ENCODE results near the gene MDFI. TPM values are rescaled to one million over a fixed set of nuclear protein-coding genes. Genes with fewer than 3 reads are reported as not detected.

MDFI gene
- total RNA-seq, 1 experiment from 2014 or later, result not detected

GRCh38 chr6:41676431-41676830 lies 38.2 kb downstream of the MDFI start:
- CTCF ChIA-PET, result no interaction called here
- peak in 1 of 2 experiments; percentile 4 for DNase-seq
- Mint-ChIP-seq H3K36me3 (ENCODE audit: insufficient read depth, unreplicated experiment) (no peaks in the 10 kb centered on the region), H3K27ac (ENCODE audit: unreplicated experiment) (no peak overlapping the region), H3K27me3 (ENCODE audit: insufficient read depth, unreplicated experiment) (peaks cover 2% of the 10 kb centered on the region), H3K9me3 (ENCODE audit: unreplicated experiment) (no peaks in the 10 kb centered on the region), H3K4me3 (ENCODE audit: unreplicated experiment) (no peak overlapping the region), H3K4me1 (ENCODE audit: low read depth, unreplicated experiment) (no peaks in the 10 kb centered on the region)
- BruUV-seq (replicated peaks), result no TSS peak
- H3K4me3 ChIP-seq (ENCODE audit: low read depth, low read length), result no peak overlapping the region
- POLR2A ChIA-PET, result no interaction called here
- no peaks in the 10 kb centered on the region for H3K4me1 ChIP-seq
- no peaks in the 10 kb centered on the region for H3K27me3 ChIP-seq (replicated peaks; ENCODE audit: control insufficient read depth, insufficient read depth, low read length)
- no peak for TF ChIP-seq CTCF (IDR thresholded peaks at IDR 0.05; ENCODE audit: insufficient read depth in 1 of 2, low read depth in 1 of 2, low read length in 1 of 2, severe bottlenecking in 1 of 2, unreplicated experiment in 1 of 2)
- H3K36me3 ChIP-seq (ENCODE audit: control insufficient read depth, insufficient read depth, low read length), result no peaks in the 10 kb centered on the region
- intact Hi-C loops (cut with micrococcal nuclease; ENCODE audit: unreplicated experiment), result no loop called here
- no peaks in the 10 kb centered on the region for H3K9me3 ChIP-seq

GRCh38 chr6:41677124-41677921 lies 39.1 kb downstream of the MDFI start:
- no peak for TF ChIP-seq CTCF (IDR thresholded peaks at IDR 0.05; ENCODE audit: insufficient read depth in 1 of 2, low read depth in 1 of 2, low read length in 1 of 2, severe bottlenecking in 1 of 2, unreplicated experiment in 1 of 2)
- Histone ChIP-seq H3K36me3 (ENCODE audit: control insufficient read depth, insufficient read depth, low read length) (no peaks in the 10 kb centered on the region), H3K27me3 (replicated peaks; ENCODE audit: control insufficient read depth, insufficient read depth, low read length) (no peaks in the 10 kb centered on the region), H3K9me3 (no peaks in the 10 kb centered on the region), H3K4me1 (peaks cover 3% of the 10 kb centered on the region; the same call in 1 of the 2 replicates), H3K4me3 (ENCODE audit: low read depth, low read length) (no peak overlapping the region)
- peak in 1 of 2 experiments; percentile 9 for DNase-seq
- H3K36me3 Mint-ChIP-seq (ENCODE audit: insufficient read depth, unreplicated experiment), result no peaks in the 10 kb centered on the region
- ChIA-PET POLR2A (no interaction called here), CTCF (no interaction called here)
- peaks cover 2% of the 10 kb centered on the region for H3K27me3 Mint-ChIP-seq (ENCODE audit: insufficient read depth, unreplicated experiment)
- H3K4me3 Mint-ChIP-seq (ENCODE audit: unreplicated experiment), result no peak overlapping the region
- H3K27ac Mint-ChIP-seq (ENCODE audit: unreplicated experiment), result no peak overlapping the region
- no peaks in the 10 kb centered on the region for H3K9me3 Mint-ChIP-seq (ENCODE audit: unreplicated experiment)
- H3K4me1 Mint-ChIP-seq (ENCODE audit: low read depth, unreplicated experiment), result no peaks in the 10 kb centered on the region
- BruUV-seq (replicated peaks), result no TSS peak
- intact Hi-C loops (cut with micrococcal nuclease; ENCODE audit: unreplicated experiment), result no loop called here

- no peaks in the 10 kb centered on the region for H3K27me3 ChIP-seq (replicated peaks; ENCODE audit: control insufficient read depth, insufficient read depth, low read length)
Measured at GRCh38 chr6:41678511-41679084, 40.3 kb downstream of the MDFI start.

More at GRCh38 chr6:41678511-41679084, 40.3 kb downstream of the MDFI start:
- ChIA-PET POLR2A (no interaction called here), CTCF (interaction anchor here (1.4 to 2.2 kb wide), 2 partner anchors 76 to 311 kb away, joined by 6 to 9 read pairs; no protein-coding TSS in a partner anchor)
- Mint-ChIP-seq H3K36me3 (ENCODE audit: insufficient read depth, unreplicated experiment) (no peaks in the 10 kb centered on the region), H3K4me1 (ENCODE audit: low read depth, unreplicated experiment) (no peaks in the 10 kb centered on the region), H3K27me3 (ENCODE audit: insufficient read depth, unreplicated experiment) (peaks cover 2% of the 10 kb centered on the region), H3K4me3 (ENCODE audit: unreplicated experiment) (no peak overlapping the region), H3K27ac (ENCODE audit: unreplicated experiment) (no peak overlapping the region), H3K9me3 (ENCODE audit: unreplicated experiment) (no peaks in the 10 kb centered on the region)
- no TSS peak for BruUV-seq (replicated peaks)
- peak in 1 of 2 experiments; percentile 27 for DNase-seq
- Histone ChIP-seq H3K4me3 (ENCODE audit: low read depth, low read length) (no peak overlapping the region), H3K36me3 (ENCODE audit: control insufficient read depth, insufficient read depth, low read length) (no peaks in the 10 kb centered on the region), H3K4me1 (peaks cover 7% of the 10 kb centered on the region; the same call in 1 of the 2 replicates), H3K9me3 (no peaks in the 10 kb centered on the region)
- intact Hi-C loops (cut with micrococcal nuclease; ENCODE audit: unreplicated experiment), result no loop called here
- TF ChIP-seq CTCF (IDR thresholded peaks at IDR 0.05; ENCODE audit: insufficient read depth in 1 of 2, low read depth in 1 of 2, low read length in 1 of 2, severe bottlenecking in 1 of 2, unreplicated experiment in 1 of 2), result no peak
